ENCODE results near the gene AGPS.

DNA sequence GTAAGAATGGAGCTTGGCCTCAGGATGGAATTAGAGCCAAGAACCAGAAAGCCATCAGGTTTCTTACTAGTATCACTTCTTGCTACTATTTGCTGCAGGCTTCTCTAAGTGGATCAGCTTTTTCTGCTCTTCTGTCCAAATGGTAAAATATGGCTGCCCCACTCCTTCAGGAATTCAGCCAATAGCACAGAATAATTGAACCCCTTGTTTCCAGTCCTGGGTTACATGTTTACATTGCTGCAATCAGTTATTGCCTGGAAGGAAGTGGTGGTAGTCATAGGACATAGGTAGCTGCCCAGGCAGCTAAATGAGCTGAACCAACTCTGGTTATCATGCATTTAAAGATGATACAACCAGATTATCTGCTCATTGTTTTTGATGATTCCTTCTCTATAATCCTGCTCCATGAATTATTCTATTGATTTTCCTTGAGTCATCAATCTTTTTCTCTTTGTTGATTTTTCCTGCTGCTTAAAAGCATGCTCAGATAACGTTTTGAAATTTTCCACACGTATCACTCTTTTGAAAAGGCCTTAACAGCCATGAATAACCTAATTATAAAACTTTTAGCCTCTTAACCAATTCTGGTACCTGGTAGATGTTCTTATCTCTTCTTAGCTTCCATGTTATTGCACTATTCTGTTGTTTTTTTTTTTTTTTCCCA is 12.6 kb downstream of the AGPS start:
- TF ChIP-seq, protein P1, sequence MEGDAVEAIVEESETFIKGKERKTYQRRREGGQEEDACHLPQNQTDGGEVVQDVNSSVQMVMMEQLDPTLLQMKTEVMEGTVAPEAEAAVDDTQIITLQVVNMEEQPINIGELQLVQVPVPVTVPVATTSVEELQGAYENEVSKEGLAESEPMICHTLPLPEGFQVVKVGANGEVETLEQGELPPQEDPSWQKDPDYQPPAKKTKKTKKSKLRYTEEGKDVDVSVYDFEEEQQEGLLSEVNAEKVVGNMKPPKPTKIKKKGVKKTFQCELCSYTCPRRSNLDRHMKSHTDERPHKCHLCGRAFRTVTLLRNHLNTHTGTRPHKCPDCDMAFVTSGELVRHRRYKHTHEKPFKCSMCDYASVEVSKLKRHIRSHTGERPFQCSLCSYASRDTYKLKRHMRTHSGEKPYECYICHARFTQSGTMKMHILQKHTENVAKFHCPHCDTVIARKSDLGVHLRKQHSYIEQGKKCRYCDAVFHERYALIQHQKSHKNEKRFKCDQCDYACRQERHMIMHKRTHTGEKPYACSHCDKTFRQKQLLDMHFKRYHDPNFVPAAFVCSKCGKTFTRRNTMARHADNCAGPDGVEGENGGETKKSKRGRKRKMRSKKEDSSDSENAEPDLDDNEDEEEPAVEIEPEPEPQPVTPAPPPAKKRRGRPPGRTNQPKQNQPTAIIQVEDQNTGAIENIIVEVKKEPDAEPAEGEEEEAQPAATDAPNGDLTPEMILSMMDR (IDR thresholded peaks at IDR 0.05) = no peak
- TF ChIP-seq YY1 (IDR thresholded peaks at IDR 0.05; ENCODE audit: low read depth) = no peak
- TF ChIP-seq TAF1 (IDR thresholded peaks at IDR 0.05; ENCODE audit: borderline replicate concordance, low read depth, low read length) = no peak
- no peak for TF ChIP-seq SIN3A (IDR thresholded peaks at IDR 0.05; ENCODE audit: borderline replicate concordance, low read depth, low read length)
- TF ChIP-seq POLR2AphosphoS5 (IDR thresholded peaks at IDR 0.05; ENCODE audit: low read depth, low read length) = no peak
- TF ChIP-seq EZH2phosphoT487 (IDR thresholded peaks at IDR 0.05; ENCODE audit: borderline replicate concordance, low read depth) = no peak
- no peak for TF ChIP-seq JUND (IDR thresholded peaks at IDR 0.05)
- no peak for TF ChIP-seq RAD21 (IDR thresholded peaks at IDR 0.05; ENCODE audit: low read length)
- TF ChIP-seq, protein P2, sequence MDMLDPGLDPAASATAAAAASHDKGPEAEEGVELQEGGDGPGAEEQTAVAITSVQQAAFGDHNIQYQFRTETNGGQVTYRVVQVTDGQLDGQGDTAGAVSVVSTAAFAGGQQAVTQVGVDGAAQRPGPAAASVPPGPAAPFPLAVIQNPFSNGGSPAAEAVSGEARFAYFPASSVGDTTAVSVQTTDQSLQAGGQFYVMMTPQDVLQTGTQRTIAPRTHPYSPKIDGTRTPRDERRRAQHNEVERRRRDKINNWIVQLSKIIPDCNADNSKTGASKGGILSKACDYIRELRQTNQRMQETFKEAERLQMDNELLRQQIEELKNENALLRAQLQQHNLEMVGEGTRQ (IDR thresholded peaks at IDR 0.05; ENCODE audit: borderline replicate concordance, low read depth, low read length) = no peak
- TF ChIP-seq, protein P3, sequence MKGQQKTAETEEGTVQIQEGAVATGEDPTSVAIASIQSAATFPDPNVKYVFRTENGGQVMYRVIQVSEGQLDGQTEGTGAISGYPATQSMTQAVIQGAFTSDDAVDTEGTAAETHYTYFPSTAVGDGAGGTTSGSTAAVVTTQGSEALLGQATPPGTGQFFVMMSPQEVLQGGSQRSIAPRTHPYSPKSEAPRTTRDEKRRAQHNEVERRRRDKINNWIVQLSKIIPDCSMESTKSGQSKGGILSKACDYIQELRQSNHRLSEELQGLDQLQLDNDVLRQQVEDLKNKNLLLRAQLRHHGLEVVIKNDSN (IDR thresholded peaks at IDR 0.05; ENCODE audit: borderline replicate concordance, low read depth) = no peak
- TF ChIP-seq TEAD4 (IDR thresholded peaks at IDR 0.05; ENCODE audit: borderline replicate concordance, insufficient read depth) = no peak
- TF ChIP-seq EP300 (IDR thresholded peaks at IDR 0.05; ENCODE audit: borderline replicate concordance in 1 of 2, low read depth in 1 of 2, low read length in 1 of 2) = no peak
- no peak for TF ChIP-seq RCOR1 (IDR thresholded peaks at IDR 0.05; ENCODE audit: low read length)
- TF ChIP-seq GATA2 (CRISPR knock-in tag; IDR thresholded peaks at IDR 0.05) = no peak

All from SK-N-SH (cell line).